Measurements from ENCODE around the gene PEPD.
A peak's percentile ranks its signal among the peaks of the same experiment; 100 is the strongest.

The PEPD gene

DNA sequence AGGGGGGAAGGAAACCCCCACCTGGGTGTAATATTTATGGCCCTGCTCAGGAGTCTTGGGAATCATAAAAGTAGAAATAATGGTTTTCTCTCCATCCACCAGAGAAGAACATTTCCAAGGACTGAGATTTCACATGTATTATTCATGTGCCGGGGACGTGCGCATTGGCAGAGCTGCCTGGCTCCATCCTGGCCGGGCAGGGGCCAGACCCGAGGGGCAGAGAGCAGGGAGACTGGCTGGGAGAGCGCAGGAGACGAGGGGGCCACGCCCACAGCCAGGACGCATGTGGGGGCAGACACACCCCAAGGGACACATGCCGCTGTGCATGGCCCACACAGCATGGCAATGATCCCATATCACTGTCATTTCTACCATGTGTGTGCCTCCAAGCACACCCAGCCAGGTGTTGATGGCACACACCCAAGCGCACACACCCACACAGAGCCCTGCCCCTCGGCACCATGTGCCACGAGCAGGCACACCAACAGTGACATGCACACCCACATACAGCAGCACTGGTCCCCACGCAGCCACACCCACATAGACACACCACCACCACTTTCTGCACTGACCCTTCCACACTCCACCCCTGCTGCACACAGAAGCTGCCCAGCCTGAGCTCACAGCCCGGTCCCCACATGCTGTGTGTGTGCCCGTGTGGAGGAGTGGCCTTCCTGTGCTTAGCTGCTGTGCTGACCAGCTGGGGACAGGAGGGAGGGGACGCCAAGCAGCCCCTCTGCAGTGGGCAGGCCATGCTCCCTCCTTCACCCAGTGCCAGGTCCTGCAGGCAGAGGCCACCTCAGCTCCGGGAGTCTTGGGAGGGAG lies 108.8 kb downstream of the PEPD start:
- FAIRE-seq (no peak), DNase-seq (ENCODE audit: insufficient read length, low spot score) (no peak)

GRCh38 chr19:33411621-33412180 lies 109.9 kb downstream of the PEPD start:
- no peak for FAIRE-seq
- no peak for DNase-seq (ENCODE audit: insufficient read length, low spot score)

DNA sequence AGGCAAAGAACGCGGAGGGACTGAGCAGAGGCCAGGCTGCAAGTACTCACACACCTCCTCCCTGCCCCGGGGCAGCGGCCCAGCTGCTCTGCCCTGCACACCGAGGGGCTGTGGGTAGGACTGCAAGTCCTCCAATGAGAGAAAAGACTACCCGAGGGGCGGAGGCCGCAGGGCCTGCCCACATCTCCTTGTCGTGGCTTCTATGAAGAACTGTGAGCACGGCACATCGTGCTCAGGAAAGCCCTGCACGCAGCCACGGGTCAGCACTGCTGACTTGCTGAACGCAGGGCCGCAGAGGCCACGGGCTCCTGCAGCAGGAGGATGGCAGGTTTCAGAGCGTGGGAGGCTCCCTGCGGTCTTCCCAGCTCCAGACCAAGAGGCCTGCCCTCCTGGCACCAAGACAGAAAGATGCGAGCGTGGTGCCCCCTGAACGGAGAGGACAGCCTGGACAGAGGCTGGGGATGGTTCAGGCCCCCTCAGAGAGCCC lies 110.6 kb downstream of the PEPD start:
- no peak for FAIRE-seq
- DNase-seq (ENCODE audit: insufficient read length, low spot score): no peak

DNA sequence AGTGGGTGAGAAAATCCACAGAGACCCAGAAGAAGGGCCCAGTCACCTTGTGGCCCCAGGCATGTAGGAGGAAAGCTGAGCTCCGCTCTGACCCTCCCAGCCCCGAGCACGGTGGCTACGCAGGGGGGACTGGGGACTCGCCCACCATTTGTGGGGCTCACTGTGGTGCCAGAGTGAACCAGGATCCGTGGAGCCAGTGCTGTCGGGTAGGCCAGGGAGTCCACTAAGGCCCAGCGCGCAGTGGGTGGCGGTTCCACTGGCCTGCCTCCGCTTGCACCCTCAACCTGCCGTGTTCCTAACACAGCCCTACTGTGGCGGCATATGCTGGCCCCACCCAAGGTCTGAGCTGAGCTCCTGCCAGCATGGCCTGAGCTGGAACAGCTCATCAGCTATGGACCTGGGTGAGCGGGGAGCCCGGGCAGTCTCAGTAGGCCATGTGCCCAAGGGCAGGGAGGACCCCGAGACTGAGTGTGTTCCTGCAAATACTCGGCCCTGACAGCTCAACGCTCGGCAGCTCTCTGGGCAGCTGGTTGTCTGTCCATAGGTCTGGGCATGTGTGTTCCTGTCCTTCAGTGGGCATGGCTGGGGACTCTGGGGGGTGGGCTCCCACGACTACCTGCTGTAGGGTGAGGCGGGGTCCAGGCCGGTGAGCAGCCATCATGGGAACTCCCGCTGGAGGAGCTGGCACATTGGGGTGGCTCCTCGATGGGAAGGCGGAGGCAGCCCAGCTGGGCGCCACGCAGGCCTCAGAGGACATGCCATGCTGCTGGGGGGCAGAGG lies 111.5 kb downstream of the PEPD start:
- no peak for DNase-seq (ENCODE audit: insufficient read length, low spot score)
- FAIRE-seq: no peak

GRCh38 chr19:33408538-33409434 lies 112.8 kb downstream of the PEPD start:
- DNase-seq (ENCODE audit: insufficient read length, low spot score) (no peak), FAIRE-seq (no peak)

DNA sequence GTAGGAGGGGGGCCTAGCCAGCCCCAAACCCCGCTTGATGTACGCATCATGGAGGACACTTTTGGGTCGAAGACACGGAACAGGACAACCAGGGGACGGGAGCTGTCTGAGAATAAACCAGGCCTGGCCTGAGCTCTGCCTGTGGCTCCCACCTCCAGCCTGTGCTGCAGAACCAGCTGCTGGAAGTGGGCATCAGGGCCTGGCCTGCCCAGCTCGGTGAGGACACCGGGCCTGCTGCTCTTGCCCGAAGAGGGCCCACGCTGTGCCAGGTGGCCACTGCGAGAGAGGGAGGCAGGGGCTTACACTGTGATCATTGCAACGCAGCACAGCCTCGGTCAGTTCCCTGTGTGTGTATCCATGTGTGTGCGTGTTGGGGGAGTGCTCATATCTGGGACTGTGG lies 113.5 kb downstream of the PEPD start:
- DNase-seq (ENCODE audit: insufficient read length, low spot score): no peak
- no peak for FAIRE-seq

DNA sequence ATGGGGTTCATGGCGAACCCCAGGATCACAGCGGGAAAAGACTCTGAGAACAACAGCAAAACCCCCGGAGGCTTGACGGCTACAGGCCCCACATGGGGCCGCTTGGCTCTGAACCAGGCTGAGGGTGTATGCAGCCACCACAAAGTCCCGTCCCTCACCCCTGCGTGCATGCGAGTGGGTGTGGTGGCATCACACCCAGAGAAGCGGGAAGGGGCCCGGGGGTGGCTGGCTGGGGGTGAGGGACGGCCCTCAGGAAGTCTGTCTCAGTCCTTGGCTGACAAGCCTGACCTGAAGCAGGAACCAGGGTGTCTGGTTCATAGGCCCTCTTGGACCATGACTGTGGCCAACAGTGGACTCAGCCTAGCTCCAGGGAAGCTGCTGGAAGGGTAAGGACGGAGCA lies 113.9 kb downstream of the PEPD start:
- no peak for FAIRE-seq
- DNase-seq (ENCODE audit: insufficient read length, low spot score): no peak

DNA sequence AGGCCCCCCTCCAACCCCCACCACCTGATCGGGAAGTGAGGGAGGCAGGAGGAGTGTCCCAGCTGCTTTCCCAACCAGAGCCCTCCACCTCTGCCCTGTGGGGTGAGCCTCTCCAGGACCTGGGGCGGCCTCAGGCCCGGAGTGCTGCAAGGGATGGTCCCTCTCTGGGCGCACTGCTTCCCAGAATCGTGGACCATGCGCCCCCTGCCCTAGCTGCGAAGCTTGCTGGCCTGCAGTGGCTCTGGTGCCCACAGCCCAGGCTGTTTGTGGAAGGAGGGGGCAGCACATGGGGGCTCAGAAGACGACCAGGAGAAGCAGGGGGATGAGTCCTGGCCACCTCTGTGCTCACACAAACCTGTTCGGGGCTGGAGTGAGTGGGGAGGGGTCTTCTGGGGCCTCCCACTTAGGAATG lies 114.4 kb downstream of the PEPD start:
- DNase-seq (ENCODE audit: insufficient read length, low spot score): no peak
- no peak for FAIRE-seq

- peak; percentile 83 for DNase-seq (ENCODE audit: insufficient read length, low spot score)
- FAIRE-seq: peak; percentile 91
Measured at GRCh38 chr19:33406521-33407139, 115.0 kb downstream of the PEPD start.

DNA sequence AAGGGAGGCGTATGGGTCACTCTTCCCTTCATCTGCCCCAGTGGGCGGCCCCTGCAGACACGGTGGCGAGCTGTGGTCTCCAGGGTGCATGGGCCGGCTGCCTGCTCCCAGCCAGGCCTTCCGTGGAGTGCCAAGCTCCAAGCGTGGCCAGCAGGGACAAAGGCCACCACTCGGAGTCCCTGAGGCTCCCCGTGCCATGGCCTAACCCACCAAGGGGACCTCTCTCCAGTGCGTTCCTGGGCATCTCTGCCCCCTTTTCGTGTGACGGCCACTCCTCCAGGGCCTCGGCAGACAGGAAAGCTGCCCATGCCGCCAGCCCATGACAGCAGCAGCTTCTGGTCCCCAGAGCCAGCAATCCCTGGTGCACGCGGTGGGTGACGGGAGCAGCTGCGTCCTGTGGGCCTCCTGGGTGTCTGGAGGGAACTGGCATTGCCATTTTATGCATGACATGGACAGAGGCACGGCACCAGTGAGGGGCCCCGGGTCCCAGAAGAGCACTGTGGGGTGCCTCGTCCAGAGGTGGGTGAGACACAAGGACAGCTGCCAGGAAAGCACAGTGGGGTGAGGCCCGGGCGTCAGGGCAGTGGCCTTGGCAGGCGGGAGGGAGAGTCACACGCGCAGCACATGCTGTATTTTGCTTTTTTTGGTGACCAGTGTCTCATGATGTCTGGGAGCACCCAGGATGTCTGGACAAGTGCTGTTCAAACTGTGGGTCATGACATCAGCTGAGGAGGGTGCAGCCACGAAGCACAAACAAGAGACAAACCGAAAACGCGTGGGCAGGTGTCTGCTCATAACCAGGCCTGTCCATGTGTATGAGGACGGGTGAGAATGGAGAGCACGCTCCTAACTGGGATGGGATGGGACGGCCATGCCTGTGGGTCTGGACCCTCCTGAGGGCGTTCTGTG lies 115.8 kb downstream of the PEPD start:
- no peak for DNase-seq (ENCODE audit: insufficient read length, low spot score)
- FAIRE-seq: peak; percentile 4

GRCh38 chr19:33405254-33405552 lies 116.4 kb downstream of the PEPD start:
- DNase-seq (ENCODE audit: insufficient read length, low spot score) (no peak), FAIRE-seq (no peak)

- FAIRE-seq: no peak
- no peak for DNase-seq (ENCODE audit: insufficient read length, low spot score)
Measured at GRCh38 chr19:33404506-33405253, 116.9 kb downstream of the PEPD start.

DNA sequence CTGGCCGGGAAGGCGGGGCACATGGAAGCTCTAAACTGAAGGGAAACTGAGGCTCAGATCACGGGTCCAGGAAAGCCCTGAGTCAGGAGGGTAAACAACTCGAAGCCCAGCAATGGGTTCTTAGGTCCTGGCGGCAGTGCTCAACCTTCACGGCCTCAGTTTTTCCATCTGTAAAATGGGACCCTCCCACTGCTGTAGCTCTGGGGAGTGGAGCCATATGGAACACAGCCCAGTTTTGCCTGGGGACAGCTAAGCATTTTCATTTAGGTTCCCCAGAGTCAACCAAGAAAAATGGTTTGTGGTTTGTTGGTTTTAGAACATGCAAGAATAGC lies 117.7 kb downstream of the PEPD start:
- no peak for DNase-seq (ENCODE audit: insufficient read length, low spot score)
- FAIRE-seq: no peak

- FAIRE-seq: no peak
- DNase-seq (ENCODE audit: insufficient read length, low spot score): no peak
Measured at GRCh38 chr19:33403221-33403972, 118.2 kb downstream of the PEPD start.

- FAIRE-seq (peak; percentile 60), DNase-seq (ENCODE audit: insufficient read length, low spot score) (peak; percentile 25)
Measured at GRCh38 chr19:33402421-33403220, 119.0 kb downstream of the PEPD start.

- DNase-seq (ENCODE audit: insufficient read length, low spot score) (no peak), FAIRE-seq (no peak)
Measured at GRCh38 chr19:33401683-33402420, 119.7 kb downstream of the PEPD start.
